GM12892 (cell line): Measurements from ENCODE around the gene CCDC85A.

Experiments
- POLR2A ChIP-seq: IDR thresholded peaks from 2 replicates; pipeline ENCODE4 v1.6.1; 2011; ENCODE audit warnings: low read depth, low read length, control low read depth
- POLR2AphosphoS5 ChIP-seq: IDR thresholded peaks from 2 replicates; pipeline ENCODE4 v1.6.1; 2011; ENCODE audit warnings: low read depth, low read length, control low read depth

GRCh38 chr2:56315376-56315775 is 131.6 kb downstream of the CCDC85A start:
- no peak for TF ChIP-seq POLR2A
- no peak for TF ChIP-seq POLR2AphosphoS5
